Subcutaneous abdominal adipose tissue (tissue), 5 donors: Measurements from ENCODE around the gene RCL1.
"Not testable (repeated sequence)": the region's sequence is repeated elsewhere in the genome, so short reads cannot be mapped to it uniquely, and the experiment has no call there.

ENCODE experiments used
- H3K27ac ChIP-seq: one replicate; pipeline ENCODE4 v1.7.0; 2013; ENCODE audit warnings: low read depth, mild to moderate bottlenecking, inconsistent platforms, low read length, moderate library complexity
- H3K27me3 ChIP-seq, 5 donors: one replicate each; pipeline ENCODE4 v1.7.0; 2013; ENCODE audit warnings: low read length in 5 of 5, inconsistent platforms in 1 of 5; ENCODE audit not compliant: control insufficient read depth in 5 of 5, insufficient read depth in 4 of 5
- H3K36me3 ChIP-seq, 5 donors: one replicate each; pipeline ENCODE4 v1.7.0; 2013; ENCODE audit warnings: low read length in 5 of 5; ENCODE audit not compliant: control insufficient read depth in 5 of 5, insufficient read depth in 5 of 5
- H3K4me1 ChIP-seq, 5 donors: one replicate each; pipeline ENCODE4 v1.7.0; 2013; ENCODE audit warnings: low read length in 5 of 5, mild to moderate bottlenecking in 3 of 5, moderate library complexity in 1 of 5; ENCODE audit not compliant: control insufficient read depth in 5 of 5, insufficient read depth in 5 of 5
- H3K4me3 ChIP-seq, 5 donors: one replicate each; pipeline ENCODE4 v1.7.0; 2013; ENCODE audit warnings: low read length in 5 of 5, low read depth in 1 of 5
- H3K9ac ChIP-seq, 5 donors: one replicate each; pipeline ENCODE4 v1.7.0; 2013; ENCODE audit warnings: low read length in 5 of 5, mild to moderate bottlenecking in 4 of 5, moderate library complexity in 3 of 5
- H3K9me3 ChIP-seq, 5 donors: one replicate each; pipeline ENCODE4 v1.7.0; 2013; ENCODE audit warnings: low read length in 5 of 5; ENCODE audit not compliant: control insufficient read depth in 5 of 5
- donor health status: healthy.
- donor health status: healthy.
- donor health status: healthy.
- donor health status: healthy.
- donor health status: healthy.

Gene RCL1

DNA sequence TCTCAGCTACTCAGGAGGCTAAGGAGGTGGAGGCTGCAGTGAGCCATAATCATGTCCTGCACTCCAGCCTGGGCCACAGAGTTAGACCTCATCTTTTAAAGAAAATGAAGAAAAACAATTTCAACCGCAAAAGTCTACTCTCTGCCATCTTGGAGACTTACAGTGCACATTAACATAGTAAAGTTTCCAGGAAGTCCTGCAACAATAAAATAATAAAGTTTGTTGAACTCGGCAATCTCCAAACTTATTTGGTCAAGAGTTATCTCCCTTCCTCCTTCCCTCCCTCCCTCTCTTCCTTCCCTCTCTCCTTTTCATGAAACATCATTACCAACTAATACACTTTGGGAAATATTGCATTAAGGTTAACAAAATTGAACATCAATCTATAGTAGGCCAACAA, 98.2 kb downstream of the RCL1 start:
- Histone ChIP-seq H3K4me3 (no peak overlapping the region), H3K27ac (no peak overlapping the region), H3K36me3 (no peaks in the 10 kb centered on the region), H3K9ac (no peak overlapping the region), H3K4me1 (peaks cover 0 to 10% (median 4%) of the 10 kb centered on the region in 5 donors), H3K9me3 (no peaks in the 10 kb centered on the region), H3K27me3 (no peaks in the 10 kb centered on the region)

DNA sequence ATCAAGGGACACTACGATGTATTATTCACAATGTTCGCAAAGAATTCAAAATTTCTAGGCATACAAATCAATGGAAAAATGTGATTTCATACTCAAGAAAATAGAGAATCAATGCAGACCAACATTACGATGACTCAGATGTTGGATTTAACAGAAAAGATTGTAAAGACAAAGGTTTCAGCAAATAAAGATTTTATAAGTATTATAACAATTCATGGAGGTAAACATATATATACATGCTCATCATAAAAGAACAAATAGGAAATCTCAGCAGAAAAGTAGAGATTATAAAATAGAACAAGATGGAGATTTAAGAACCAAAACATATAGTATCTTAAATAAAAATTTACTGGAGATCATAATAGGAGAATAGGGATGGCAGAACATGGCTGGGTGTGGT, 98.9 kb downstream of the RCL1 start:
- H3K27ac ChIP-seq, result no peak overlapping the region
- H3K27me3 ChIP-seq, result no peaks in the 10 kb centered on the region
- H3K36me3 ChIP-seq, result no peaks in the 10 kb centered on the region
- no peak overlapping the region for H3K4me3 ChIP-seq
- peaks cover 0 to 9% (median 4%) of the 10 kb centered on the region in 5 donors for H3K4me1 ChIP-seq
- H3K9ac ChIP-seq, result no peak overlapping the region
- H3K9me3 ChIP-seq, result no peaks in the 10 kb centered on the region

GRCh38 chr9:4892501-4893194, 99.9 kb downstream of the RCL1 start:
- no peak overlapping the region for H3K27ac ChIP-seq
- H3K4me1 ChIP-seq, result peaks cover 0 to 4% (median 2%) of the 10 kb centered on the region in 5 donors
- no peaks in the 10 kb centered on the region for H3K27me3 ChIP-seq
- H3K36me3 ChIP-seq, result no peaks in the 10 kb centered on the region
- H3K9me3 ChIP-seq, result no peaks in the 10 kb centered on the region
- no peak overlapping the region for H3K9ac ChIP-seq
- no peak overlapping the region for H3K4me3 ChIP-seq

DNA sequence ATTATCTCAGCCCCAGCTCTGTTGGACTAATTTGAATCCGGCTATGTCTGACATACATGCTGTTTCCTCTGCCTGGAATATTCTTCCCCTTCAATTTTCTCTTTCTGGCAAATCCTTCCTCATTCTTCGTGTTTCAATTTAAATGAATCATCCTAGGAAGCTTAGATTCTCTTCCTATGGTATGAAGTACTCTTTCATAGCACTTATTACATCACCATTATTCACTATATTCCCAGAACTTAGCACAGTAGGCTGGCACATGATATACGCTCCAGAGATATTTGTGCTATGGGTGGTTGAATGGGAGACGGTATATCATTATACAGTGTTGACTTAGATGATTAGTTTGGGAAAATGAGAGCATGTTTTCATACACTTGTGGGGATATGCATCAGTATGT, 101.3 kb downstream of the RCL1 start:
- no peaks in the 10 kb centered on the region for H3K9me3 ChIP-seq

GRCh38 chr9:4899853-4900252, 107.1 kb downstream of the RCL1 start:
- H3K9me3 ChIP-seq, H3K4me3 ChIP-seq, H3K27me3 ChIP-seq, H3K36me3 ChIP-seq, H3K9ac ChIP-seq, H3K27ac ChIP-seq: not testable (repeated sequence)
- H3K4me1 ChIP-seq, result peaks cover 2 to 16% (median 6%) of the 10 kb centered on the region in 5 donors

More for the DNA sequence above, 101.3 kb downstream of the RCL1 start:
- no peak overlapping the region for H3K27ac ChIP-seq
- H3K9ac ChIP-seq, result no peak overlapping the region
- H3K4me3 ChIP-seq, result no peak overlapping the region
- no peaks in the 10 kb centered on the region for H3K36me3 ChIP-seq
- H3K27me3 ChIP-seq, result no peaks in the 10 kb centered on the region
- H3K4me1 ChIP-seq, result no peaks in the 10 kb centered on the region

DNA sequence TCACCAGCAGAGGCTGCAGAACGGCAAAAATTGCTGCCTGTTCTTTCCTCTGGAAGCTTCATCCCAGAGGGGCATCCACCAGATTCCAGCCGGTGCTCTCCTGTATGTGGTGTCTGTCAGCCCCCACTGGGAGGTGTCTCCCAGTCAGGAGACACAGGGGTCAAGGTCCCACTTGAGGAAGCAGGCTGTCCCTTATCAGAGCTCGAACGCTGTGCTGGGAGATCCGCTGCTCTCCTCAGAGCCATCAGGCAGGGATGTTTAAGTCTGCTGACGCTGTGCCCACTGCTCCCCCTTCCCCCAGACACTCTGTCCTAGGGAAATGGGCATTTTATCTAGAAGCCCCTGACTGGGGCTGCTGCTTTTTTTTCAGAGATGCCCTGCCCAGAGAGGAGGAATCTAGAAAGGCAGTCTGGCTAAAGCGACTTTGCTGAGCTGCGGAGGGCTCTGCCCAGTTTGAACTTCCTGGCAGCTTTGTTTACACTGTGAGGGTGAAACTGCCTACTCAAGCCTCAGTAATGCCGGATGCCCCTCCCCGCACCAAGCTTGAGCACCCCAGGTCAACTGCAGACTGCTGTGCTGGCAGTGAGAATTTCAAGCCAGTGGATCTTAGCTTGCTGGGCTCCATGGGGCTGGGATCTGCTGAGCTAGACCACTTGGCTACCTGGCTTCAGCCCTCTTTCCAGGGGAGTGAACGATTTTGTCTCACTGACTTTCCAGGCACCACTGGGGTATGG, 108.8 kb downstream of the RCL1 start:
- not testable (repeated sequence) for H3K27ac ChIP-seq, H3K9me3 ChIP-seq, H3K27me3 ChIP-seq, H3K36me3 ChIP-seq
- Histone ChIP-seq H3K4me3 (peak overlapping the region in 4 of 5 donors; percentile 48 to 57 (median 54)), H3K4me1 (peaks cover 2 to 16% (median 8%) of the 10 kb centered on the region in 5 donors), H3K9ac (peak overlapping the region in 1 of 5 donors; percentile 4)

DNA sequence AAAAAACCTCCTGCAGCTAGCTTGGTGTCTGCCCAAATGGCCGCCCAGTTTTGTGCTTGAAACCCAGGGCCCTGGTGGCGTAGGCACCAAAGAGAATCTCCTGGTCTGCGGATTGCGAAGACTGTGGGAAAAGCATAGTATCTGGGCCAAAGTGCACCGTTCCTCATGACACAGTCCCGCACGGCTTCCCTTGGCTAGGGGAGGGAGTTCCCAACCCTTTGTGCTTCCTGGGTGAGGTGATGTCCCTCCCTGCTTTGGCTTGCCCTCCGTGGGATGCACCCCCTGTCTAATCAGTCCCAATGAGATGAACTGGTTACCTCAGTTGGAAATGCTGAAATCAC, 109.4 kb downstream of the RCL1 start:
- Histone ChIP-seq H3K9me3 (no peaks in the 10 kb centered on the region), H3K36me3 (no peaks in the 10 kb centered on the region), H3K27ac (no peak overlapping the region), H3K27me3 (no peaks in the 10 kb centered on the region), H3K4me1 (peaks cover 2 to 16% (median 8%) of the 10 kb centered on the region in 5 donors), H3K9ac (no peak overlapping the region), H3K4me3 (peak overlapping the region in 2 of 5 donors; percentile 53 to 57)

- H3K4me3 ChIP-seq, result no peak overlapping the region
- H3K36me3 ChIP-seq, result no peaks in the 10 kb centered on the region
- no peaks in the 10 kb centered on the region for H3K9me3 ChIP-seq
- H3K27ac ChIP-seq, result peak overlapping the region; percentile 65
- peaks cover 2 to 16% (median 8%) of the 10 kb centered on the region in 5 donors for H3K4me1 ChIP-seq
- H3K9ac ChIP-seq, result no peak overlapping the region
- H3K27me3 ChIP-seq, result no peaks in the 10 kb centered on the region
These were observed 111.8 kb downstream of the RCL1 start for GRCh38 chr9:4904322-4905134.

GRCh38 chr9:4905135-4905490, 112.4 kb downstream of the RCL1 start:
- Histone ChIP-seq H3K36me3 (no peaks in the 10 kb centered on the region), H3K9ac (no peak overlapping the region), H3K4me3 (no peak overlapping the region), H3K9me3 (no peaks in the 10 kb centered on the region), H3K27me3 (no peaks in the 10 kb centered on the region), H3K4me1 (peaks cover 2 to 16% (median 8%) of the 10 kb centered on the region in 5 donors), H3K27ac (peak overlapping the region; percentile 65)
